GM21786 (cell line): ENCODE measurements around the gene SAA1.

ENCODE experiments used
- ATAC-seq: cut with Tn5 transposase; IDR thresholded peaks from one replicate; pipeline ENCODE4 v1.9.1; 2021; ENCODE audit not compliant: unreplicated experiment

SAA1 gene

GRCh38 chr11:18308242-18308641 lies 42.2 kb downstream of the SAA1 start:
- ATAC-seq, result no peak

- ATAC-seq, result no peak
These were observed 43.6 kb downstream of the SAA1 start for GRCh38 chr11:18309691-18310090.

- peak; percentile 75 for ATAC-seq
These were observed 44.8 kb downstream of the SAA1 start for GRCh38 chr11:18310800-18311340.

GRCh38 chr11:18312012-18312411 lies 45.9 kb downstream of the SAA1 start:
- ATAC-seq, result no peak

DNA sequence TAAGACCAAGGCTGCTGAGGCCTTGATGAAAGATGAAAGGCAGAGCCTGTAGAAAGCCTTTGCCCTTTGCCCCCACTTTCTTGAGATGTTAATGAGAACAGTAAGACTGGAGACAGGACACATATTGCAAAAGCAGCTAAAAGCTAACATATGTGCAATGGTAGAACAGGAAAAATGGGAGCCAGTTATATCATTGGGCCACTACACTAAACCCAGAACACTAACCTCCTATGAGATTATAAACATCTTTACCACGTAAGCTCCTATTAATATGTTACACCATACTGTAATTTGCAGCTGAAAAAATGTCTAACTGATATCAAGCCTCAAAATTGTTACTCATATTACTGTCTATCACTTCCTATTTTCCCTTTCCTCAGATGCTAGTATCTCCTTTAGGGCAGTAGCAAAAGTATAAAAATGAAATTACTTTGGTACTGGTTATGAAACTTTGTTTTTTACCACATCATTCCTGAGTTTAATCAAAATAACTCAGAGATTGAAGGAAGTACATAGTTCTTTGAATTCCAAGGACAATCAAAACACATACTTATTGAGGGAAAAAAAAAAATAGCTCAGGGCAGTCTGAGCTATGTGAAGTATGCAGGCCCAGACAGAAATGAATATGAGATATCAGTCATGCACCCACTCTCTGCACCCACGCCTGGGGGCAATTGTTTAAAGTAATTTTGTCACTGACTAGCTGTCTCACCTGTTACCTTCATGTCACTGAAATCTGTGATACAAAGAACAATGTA lies 46.8 kb downstream of the SAA1 start:
- no peak for ATAC-seq

- no peak for ATAC-seq
These were observed 48.1 kb downstream of the SAA1 start for GRCh38 chr11:18313965-18314763.

DNA sequence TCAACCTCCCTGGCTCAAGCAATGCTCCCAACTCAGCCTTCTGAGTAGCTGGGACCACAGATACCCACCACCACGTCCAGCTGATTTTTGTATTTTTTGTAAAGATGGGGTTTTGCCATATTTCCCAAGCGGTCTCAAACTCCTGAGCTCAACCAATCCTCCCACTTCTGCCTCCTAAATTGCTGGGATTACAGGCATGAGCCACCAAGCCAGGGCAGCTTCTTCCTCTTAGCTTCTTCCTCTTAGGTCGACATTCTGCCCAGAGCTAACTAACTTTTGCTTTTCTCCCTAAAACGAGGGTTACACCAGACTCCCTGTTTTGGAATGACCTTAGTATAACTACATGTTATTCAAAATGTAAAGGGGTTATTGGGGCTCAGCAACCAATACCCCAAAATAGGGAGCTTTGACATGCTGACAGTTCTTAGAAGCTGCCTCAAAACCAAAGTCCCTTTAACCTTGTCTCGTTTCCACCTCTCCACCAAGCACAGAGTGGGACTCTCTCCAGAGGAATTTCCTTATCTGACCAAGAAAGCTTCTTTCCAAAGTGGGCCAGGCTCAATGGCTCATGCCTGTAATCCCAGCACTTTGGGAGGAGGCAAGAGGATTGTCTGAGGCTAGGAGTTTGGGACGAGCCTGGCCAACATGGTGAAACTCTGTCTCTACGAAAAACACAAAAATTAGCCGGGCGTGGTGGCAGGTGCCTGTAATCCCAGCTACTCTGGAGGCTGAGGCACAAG lies 48.9 kb downstream of the SAA1 start:
- no peak for ATAC-seq

GRCh38 chr11:18315893-18316292 lies 49.8 kb downstream of the SAA1 start:
- ATAC-seq, result no peak

- no peak for ATAC-seq
These were observed 51.5 kb downstream of the SAA1 start for GRCh38 chr11:18317551-18317950.
